ENCODE measurements around the gene SOX6.

The SOX6 gene

DNA sequence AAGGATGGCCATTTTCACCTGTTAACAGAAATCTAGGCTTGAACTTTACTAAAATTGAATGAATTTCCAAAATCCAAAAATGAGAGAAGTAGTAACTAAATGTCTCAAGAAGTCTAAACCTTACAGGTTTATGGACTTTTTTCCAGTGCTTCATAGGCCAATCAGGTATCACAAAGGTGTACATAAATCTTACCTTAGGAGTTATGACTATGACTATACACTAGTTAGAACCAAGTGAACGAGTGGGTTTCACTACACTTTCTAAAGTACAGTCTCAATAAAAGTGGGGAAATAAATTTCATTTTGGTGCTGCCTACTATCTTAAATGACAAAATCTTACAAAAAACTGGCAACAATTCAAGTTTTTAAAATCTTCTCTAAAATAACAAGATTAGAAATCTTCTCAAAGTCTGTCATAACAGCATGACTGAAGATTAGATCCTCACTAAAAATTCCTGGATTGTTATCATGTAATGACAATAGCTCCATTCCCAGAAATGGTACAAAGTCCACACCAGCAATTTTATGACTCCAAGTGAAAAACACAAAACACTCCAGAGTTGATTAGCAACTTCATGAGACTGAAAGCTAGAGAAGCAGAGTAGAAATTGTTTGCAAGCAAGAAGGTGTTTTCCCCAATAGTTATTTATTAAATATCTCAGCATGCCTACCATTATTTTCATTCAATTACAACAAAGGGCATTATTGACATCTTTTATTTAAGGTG is 20.9 kb downstream of the SOX6 start:
- no peaks in the 10 kb centered on the region for H3K4me1 ChIP-seq
- no peak overlapping the region for H3K4me3 ChIP-seq (ENCODE audit: low read depth, low read length)
- H3K36me3 ChIP-seq (ENCODE audit: control insufficient read depth, insufficient read depth, low read length), result no peaks in the 10 kb centered on the region
- H3K79me2 ChIP-seq, result no peaks in the 10 kb centered on the region
- TF ChIP-seq, protein P1, sequence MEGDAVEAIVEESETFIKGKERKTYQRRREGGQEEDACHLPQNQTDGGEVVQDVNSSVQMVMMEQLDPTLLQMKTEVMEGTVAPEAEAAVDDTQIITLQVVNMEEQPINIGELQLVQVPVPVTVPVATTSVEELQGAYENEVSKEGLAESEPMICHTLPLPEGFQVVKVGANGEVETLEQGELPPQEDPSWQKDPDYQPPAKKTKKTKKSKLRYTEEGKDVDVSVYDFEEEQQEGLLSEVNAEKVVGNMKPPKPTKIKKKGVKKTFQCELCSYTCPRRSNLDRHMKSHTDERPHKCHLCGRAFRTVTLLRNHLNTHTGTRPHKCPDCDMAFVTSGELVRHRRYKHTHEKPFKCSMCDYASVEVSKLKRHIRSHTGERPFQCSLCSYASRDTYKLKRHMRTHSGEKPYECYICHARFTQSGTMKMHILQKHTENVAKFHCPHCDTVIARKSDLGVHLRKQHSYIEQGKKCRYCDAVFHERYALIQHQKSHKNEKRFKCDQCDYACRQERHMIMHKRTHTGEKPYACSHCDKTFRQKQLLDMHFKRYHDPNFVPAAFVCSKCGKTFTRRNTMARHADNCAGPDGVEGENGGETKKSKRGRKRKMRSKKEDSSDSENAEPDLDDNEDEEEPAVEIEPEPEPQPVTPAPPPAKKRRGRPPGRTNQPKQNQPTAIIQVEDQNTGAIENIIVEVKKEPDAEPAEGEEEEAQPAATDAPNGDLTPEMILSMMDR (IDR thresholded peaks at IDR 0.05), result no peak
- no peak overlapping the region for H3K4me2 ChIP-seq (ENCODE audit: low read length)
- H3K27me3 ChIP-seq (ENCODE audit: control insufficient read depth, insufficient read depth, low read length), result no peaks in the 10 kb centered on the region
- no peak overlapping the region for H3K27ac ChIP-seq
- H3K9ac ChIP-seq, result no peak overlapping the region
- no peak overlapping the region for H2AFZ ChIP-seq
- H3K9me3 ChIP-seq (ENCODE audit: control insufficient read depth, low read length), result no peaks in the 10 kb centered on the region

DNA sequence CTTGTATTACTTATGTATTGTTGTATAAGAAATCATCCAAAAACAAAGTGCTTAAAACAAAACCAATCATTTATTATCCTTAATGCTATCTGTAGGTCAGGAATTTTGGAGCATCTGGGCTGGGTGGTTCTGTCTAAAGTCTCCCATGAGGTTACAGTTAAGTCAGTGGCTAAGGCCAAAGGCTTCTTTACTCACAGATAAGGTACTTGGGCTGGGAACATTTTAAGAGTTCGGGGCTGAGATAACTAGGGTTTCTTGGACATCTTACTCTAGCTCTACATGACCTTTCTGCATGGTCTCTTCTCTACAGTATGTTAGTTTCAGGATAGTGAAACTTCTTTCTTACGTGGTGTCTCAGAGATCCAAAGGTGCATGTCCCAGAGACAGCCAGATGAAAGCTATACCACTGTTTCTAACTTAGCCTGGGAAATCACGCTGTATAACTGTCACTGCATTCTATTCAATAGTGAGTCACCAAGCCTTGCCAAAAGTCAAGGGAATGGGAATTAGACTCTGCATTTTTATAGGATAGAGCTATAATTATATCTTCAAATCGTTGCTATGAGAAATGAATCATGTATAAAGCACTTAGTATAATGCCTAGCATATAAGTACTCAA is 29.6 kb downstream of the SOX6 start:
- Histone ChIP-seq H3K79me2 (no peaks in the 10 kb centered on the region), H3K27ac (no peak overlapping the region), H3K36me3 (ENCODE audit: control insufficient read depth, insufficient read depth, low read length) (no peaks in the 10 kb centered on the region), H2AFZ (no peak overlapping the region), H3K9ac (no peak overlapping the region), H3K9me3 (ENCODE audit: control insufficient read depth, low read length) (no peaks in the 10 kb centered on the region), H3K4me1 (no peaks in the 10 kb centered on the region), H3K27me3 (ENCODE audit: control insufficient read depth, insufficient read depth, low read length) (no peaks in the 10 kb centered on the region), H3K4me3 (ENCODE audit: low read depth, low read length) (no peak overlapping the region), H3K4me2 (ENCODE audit: low read length) (no peak overlapping the region)
- TF ChIP-seq, protein P1 (IDR thresholded peaks at IDR 0.05), result no peak

DNA sequence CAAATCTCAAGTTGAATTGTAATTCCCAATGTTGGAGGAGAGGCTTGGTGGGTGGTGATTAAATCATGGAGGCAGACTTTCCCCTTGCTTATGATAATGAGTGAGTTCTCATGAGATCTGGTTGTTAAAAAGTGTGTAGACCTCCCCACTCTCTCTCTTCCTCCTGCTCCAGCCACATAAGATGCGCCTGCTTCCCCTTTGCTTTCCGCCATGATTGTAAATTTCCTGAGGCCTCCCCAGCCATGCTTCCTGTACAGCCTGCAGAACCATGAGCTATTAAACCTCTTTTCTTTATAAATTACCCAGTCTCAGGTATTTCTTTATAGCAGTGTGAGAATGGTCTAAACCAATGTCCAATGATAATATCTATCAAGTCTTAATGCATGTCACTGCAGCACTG is 34.2 kb downstream of the SOX6 start:
- Histone ChIP-seq H2AFZ (no peak overlapping the region), H3K9me3 (ENCODE audit: control insufficient read depth, low read length) (no peaks in the 10 kb centered on the region), H3K4me2 (ENCODE audit: low read length) (no peak overlapping the region), H3K36me3 (ENCODE audit: control insufficient read depth, insufficient read depth, low read length) (no peaks in the 10 kb centered on the region), H3K9ac (no peak overlapping the region), H3K4me1 (no peaks in the 10 kb centered on the region), H3K79me2 (no peaks in the 10 kb centered on the region), H3K27me3 (ENCODE audit: control insufficient read depth, insufficient read depth, low read length) (no peaks in the 10 kb centered on the region), H3K4me3 (ENCODE audit: low read depth, low read length) (no peak overlapping the region), H3K27ac (no peak overlapping the region)
- TF ChIP-seq, protein P1 (IDR thresholded peaks at IDR 0.05), result no peak

DNA sequence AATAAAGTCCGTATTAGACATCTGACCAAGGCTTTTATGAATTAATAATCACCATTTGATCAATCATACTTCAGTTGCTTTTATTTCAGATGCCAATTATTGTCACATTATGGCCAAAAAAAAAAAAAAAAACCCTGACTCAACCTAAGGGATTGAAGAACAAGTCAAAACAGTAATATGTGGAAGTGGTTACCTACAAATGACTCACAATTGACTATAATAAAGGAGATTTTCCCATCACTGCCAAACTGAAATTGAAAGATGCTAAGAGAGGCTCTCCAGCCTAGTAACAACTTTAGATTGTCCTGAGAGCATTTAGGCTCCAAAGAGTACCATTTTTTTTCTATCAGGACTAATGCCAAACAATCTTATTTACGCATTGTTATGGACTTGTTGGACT is 35.2 kb downstream of the SOX6 start:
- Histone ChIP-seq H3K27ac (no peak overlapping the region), H3K4me3 (ENCODE audit: low read depth, low read length) (no peak overlapping the region), H3K27me3 (ENCODE audit: control insufficient read depth, insufficient read depth, low read length) (no peaks in the 10 kb centered on the region), H3K4me1 (no peaks in the 10 kb centered on the region), H3K79me2 (no peaks in the 10 kb centered on the region), H3K9ac (no peak overlapping the region), H2AFZ (no peak overlapping the region), H3K9me3 (ENCODE audit: control insufficient read depth, low read length) (no peaks in the 10 kb centered on the region), H3K36me3 (ENCODE audit: control insufficient read depth, insufficient read depth, low read length) (no peaks in the 10 kb centered on the region), H3K4me2 (ENCODE audit: low read length) (no peak overlapping the region)
- TF ChIP-seq, protein P1 (IDR thresholded peaks at IDR 0.05), result no peak

DNA sequence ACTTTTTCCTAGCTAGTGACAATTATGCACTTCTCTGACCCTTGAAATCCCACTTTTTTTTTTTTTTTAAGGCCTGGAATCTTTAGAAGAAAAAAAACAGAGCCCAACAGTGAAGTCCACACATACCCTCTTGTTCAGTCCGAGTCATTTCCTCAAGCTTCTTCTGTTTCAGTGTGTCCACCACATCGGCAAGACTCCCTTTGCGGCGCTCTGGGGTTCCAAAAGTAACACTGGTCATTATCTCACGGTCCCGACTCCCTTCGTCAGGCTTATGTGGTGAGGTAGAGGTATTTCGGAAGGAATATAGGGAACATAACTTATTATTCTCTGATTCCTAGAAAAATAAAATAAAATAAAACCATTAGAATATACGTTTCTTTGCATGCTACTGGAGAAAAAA is 38.0 kb downstream of the SOX6 start:
- no peak overlapping the region for H3K27ac ChIP-seq

More for the DNA sequence above, 38.0 kb downstream of the SOX6 start:
- no peaks in the 10 kb centered on the region for H3K9me3 ChIP-seq (ENCODE audit: control insufficient read depth, low read length)
- H3K27me3 ChIP-seq (ENCODE audit: control insufficient read depth, insufficient read depth, low read length), result no peaks in the 10 kb centered on the region
- H3K9ac ChIP-seq, result no peak overlapping the region
- no peaks in the 10 kb centered on the region for H3K79me2 ChIP-seq
- no peaks in the 10 kb centered on the region for H3K36me3 ChIP-seq (ENCODE audit: control insufficient read depth, insufficient read depth, low read length)
- H2AFZ ChIP-seq, result no peak overlapping the region
- H3K4me3 ChIP-seq (ENCODE audit: low read depth, low read length), result no peak overlapping the region
- H3K4me2 ChIP-seq (ENCODE audit: low read length), result no peak overlapping the region
- H3K4me1 ChIP-seq, result no peaks in the 10 kb centered on the region
- TF ChIP-seq, protein P1 (IDR thresholded peaks at IDR 0.05), result no peak

Data from parathyroid adenoma (tissue), 2 donors.